Measurements from ENCODE around the gene CLIC3. TPM values are rescaled to one million over a fixed set of nuclear protein-coding genes. Genes with fewer than 3 reads are reported as not detected.
A peak's percentile ranks its signal among the peaks of the same experiment; 100 is the strongest.

The CLIC3 gene
- total RNA-seq, 4 donors from 2014 or later, result 2.5 to 3.8 TPM; not detected in 2

DNA sequence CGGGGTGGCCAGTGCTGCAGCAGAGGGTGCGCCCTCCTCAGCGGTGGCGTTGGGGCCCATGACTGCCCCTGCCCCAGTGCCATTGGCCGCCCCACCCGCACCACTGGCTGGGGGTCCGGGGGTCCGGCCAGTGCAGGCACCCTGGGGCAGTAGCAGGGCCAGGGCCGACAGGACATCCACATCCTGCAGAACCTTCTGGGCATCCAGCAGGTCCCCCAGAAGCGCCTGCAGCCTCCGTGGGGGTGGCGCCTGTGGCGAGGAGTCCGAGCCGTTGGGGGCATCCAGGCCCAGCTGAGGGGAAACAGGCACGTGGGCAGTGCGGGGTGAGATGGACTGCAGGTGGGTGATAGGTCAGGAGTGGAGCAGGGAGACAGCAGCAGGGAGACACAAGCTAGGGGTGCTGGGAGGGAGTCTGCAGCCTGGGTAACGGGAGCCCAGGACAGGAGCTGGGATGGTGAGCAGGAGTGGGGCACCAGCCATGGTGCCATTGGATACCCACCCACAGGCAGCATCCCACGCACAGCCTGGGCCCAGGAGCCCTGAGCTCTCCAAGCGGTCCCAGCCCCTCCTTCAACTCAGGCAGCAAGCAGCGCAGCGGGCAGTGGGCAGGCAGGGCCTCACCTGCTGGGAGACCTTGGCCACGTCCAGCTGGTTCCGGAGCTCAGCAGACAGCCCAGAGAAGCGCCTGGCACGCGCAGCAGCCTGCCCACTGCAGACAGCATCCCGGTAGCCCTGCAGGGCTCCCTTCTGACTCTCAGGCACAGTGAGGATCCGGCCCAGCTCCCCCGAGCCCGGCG is 24.6 kb upstream of the CLIC3 start:
- Histone ChIP-seq H3K27ac (peak overlapping the region in 1 of 4 donors; percentile 39), H3K4me3 (no peak overlapping the region), H3K9me3 (no peaks in the 10 kb centered on the region), H3K27me3 (no peaks in the 10 kb centered on the region), H3K36me3 (no peaks in the 10 kb centered on the region), H3K4me1 (peaks cover 0 to 24% (median 19%) of the 10 kb centered on the region in 4 donors)
- 92% methylated on average over 20 of the region's 32 CpGs; no CpG with 5 or more reads in 1 of the 2 donors for WGBS, 2 donors (ENCODE audit: low coverage in 1 of 2)
- no peak for DNase-seq
- no peak for TF ChIP-seq EP300 (IDR thresholded peaks at IDR 0.05; ENCODE audit: low read depth)
- no peak for TF ChIP-seq POLR2A (IDR thresholded peaks at IDR 0.05)
- TF ChIP-seq POLR2AphosphoS5 (IDR thresholded peaks at IDR 0.05), result no peak
- TF ChIP-seq, protein P1, sequence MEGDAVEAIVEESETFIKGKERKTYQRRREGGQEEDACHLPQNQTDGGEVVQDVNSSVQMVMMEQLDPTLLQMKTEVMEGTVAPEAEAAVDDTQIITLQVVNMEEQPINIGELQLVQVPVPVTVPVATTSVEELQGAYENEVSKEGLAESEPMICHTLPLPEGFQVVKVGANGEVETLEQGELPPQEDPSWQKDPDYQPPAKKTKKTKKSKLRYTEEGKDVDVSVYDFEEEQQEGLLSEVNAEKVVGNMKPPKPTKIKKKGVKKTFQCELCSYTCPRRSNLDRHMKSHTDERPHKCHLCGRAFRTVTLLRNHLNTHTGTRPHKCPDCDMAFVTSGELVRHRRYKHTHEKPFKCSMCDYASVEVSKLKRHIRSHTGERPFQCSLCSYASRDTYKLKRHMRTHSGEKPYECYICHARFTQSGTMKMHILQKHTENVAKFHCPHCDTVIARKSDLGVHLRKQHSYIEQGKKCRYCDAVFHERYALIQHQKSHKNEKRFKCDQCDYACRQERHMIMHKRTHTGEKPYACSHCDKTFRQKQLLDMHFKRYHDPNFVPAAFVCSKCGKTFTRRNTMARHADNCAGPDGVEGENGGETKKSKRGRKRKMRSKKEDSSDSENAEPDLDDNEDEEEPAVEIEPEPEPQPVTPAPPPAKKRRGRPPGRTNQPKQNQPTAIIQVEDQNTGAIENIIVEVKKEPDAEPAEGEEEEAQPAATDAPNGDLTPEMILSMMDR (IDR thresholded peaks at IDR 0.05), result no peak
- intact Hi-C loops (cut with DNase I; ENCODE audit: low total_unique reads) (no loop called here), in situ Hi-C loops (cut with MboI; ENCODE audit: low pct_ligation_motif_present in 1 of 4, low pct_unique_long_range_greater_than_20kb in 1 of 4, low sequenced_read_pairs in 3 of 4) (no loop called here)

DNA sequence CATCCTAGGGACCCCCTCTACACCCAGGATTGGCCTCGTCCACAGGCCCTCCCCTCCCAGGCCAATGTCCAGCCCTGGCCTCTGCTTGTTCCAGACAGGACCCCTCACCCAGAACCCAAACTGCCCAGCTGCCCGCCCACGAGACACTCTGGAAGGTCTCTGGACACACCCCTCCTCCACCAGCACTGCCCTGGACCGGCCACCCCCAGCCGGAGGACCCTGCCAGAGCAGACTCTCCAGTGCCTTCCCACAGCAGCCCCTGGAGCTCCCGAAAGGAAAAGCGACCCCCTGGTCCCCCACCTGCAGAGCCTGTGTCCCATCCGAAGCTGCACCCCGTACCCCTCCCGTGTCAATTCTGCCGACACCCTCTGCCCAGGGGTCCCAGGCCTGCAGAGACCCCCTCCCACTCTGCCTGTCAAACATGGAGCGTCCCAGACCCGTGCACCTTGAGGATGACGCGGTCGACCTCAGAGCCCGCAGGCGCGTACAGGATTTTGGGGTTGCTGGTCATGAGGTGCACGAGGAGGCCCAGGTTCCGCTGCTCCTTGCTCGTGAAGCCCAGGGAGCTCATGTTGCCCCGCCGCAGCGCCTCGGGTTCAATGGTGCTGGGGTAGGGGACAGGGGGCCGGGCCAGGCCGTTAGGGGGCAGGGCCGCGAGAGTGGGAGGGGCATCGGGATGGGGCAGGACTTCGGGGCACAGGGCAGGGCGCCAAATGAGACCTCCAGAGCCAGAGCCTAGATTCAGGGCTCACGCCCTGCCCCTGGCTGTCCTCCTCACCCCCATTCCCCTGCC is 23.7 kb upstream of the CLIC3 start:
- H3K27ac ChIP-seq, result no peak overlapping the region
- H3K36me3 ChIP-seq, result no peaks in the 10 kb centered on the region
- TF ChIP-seq, protein P1 (IDR thresholded peaks at IDR 0.05), result no peak
- no peak for TF ChIP-seq POLR2AphosphoS5 (IDR thresholded peaks at IDR 0.05)
- no peak for TF ChIP-seq POLR2A (IDR thresholded peaks at IDR 0.05)
- no peak for TF ChIP-seq EP300 (IDR thresholded peaks at IDR 0.05; ENCODE audit: low read depth)
- no peaks in the 10 kb centered on the region for H3K27me3 ChIP-seq
- 94% methylated on average over 33 of the region's 34 CpGs; no CpG with 5 or more reads in 1 of the 2 donors for WGBS, 2 donors (ENCODE audit: low coverage in 1 of 2)
- intact Hi-C loops (cut with DNase I; ENCODE audit: low total_unique reads) (no loop called here), in situ Hi-C loops (cut with MboI; ENCODE audit: low pct_ligation_motif_present in 1 of 4, low pct_unique_long_range_greater_than_20kb in 1 of 4, low sequenced_read_pairs in 3 of 4) (no loop called here)
- peaks cover 0 to 20% (median 16%) of the 10 kb centered on the region in 4 donors for H3K4me1 ChIP-seq
- no peak overlapping the region for H3K4me3 ChIP-seq
- no peaks in the 10 kb centered on the region for H3K9me3 ChIP-seq
- DNase-seq, result no peak

DNA sequence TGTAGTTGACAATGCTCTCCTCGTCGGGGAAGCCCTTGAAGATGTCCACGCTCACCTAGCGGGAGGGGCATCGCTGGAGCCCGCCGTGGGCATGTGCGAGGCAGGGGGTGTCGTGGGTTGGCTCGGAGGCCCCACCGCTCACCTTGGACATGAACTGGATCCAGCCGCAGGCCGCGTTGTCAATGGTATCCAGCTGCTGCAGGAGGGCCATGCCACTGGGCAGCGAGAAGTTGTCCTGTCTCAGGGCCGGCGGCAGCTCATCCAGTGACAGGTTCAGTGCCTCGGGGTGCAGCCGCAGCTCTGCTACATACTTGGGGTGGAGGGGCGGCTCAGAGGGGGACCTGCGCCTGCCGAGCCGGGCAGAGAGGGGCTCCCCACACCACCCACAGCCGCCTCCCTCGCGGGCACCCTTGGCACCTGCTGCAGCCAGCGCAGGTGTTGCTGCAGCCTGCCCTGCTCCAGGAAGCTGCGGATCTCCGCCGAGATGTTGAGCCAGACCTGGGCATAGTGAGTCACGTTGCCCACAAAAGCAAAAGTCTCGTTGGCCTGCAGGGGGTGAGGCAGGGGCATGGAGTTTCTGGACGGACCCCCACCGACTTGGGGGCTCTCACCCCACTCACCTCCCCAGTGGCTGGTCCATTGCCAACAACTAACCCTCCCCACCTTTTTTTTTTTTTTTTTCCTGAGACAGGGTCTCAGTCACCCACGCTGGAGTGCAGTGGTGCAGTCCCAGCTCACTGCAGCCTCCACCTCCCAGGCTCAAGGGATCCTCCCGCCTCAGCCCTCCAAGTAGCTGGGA is 22.6 kb upstream of the CLIC3 start:
- Histone ChIP-seq H3K9me3 (no peaks in the 10 kb centered on the region), H3K27me3 (no peaks in the 10 kb centered on the region)
- 94 to 100% methylated on average over 2 to 30 of the region's 36 CpGs for WGBS, 2 donors (ENCODE audit: low coverage in 1 of 2)

More for the DNA sequence above, 22.6 kb upstream of the CLIC3 start:
- Histone ChIP-seq H3K4me1 (peaks cover 0 to 20% (median 16%) of the 10 kb centered on the region in 4 donors), H3K27ac (no peak overlapping the region), H3K4me3 (no peak overlapping the region), H3K36me3 (no peaks in the 10 kb centered on the region)
- TF ChIP-seq, protein P1 (IDR thresholded peaks at IDR 0.05), result no peak
- TF ChIP-seq EP300 (IDR thresholded peaks at IDR 0.05; ENCODE audit: low read depth), result no peak
- no peak for TF ChIP-seq POLR2AphosphoS5 (IDR thresholded peaks at IDR 0.05)
- no peak for TF ChIP-seq POLR2A (IDR thresholded peaks at IDR 0.05)
- intact Hi-C loops (cut with DNase I; ENCODE audit: low total_unique reads) (no loop called here), in situ Hi-C loops (cut with MboI; ENCODE audit: low pct_ligation_motif_present in 1 of 4, low pct_unique_long_range_greater_than_20kb in 1 of 4, low sequenced_read_pairs in 3 of 4) (no loop called here)
- DNase-seq, result no peak
